Activated naive CD4-positive, alpha-beta T cell treated with anti-CD3 and anti-CD28 coated beads, Interleukin-2, amount 50 U/mL, for 24 hours (primary cell): ENCODE measurements around the gene GTF2F1.
"Not testable (repeated sequence)": the region's sequence is repeated elsewhere in the genome, so short reads cannot be mapped to it uniquely, and the experiment has no call there.

Experiments
- H3K27ac Mint-ChIP-seq: one replicate; pipeline ENCODE4 v1.8.0; 2021; ENCODE audit warnings: mild to moderate bottlenecking, mixed read lengths
- H3K27me3 Mint-ChIP-seq: one replicate; pipeline ENCODE4 v1.8.0; 2021; ENCODE audit warnings: mixed read lengths
- H3K36me3 Mint-ChIP-seq: one replicate; pipeline ENCODE4 v1.8.0; 2021; ENCODE audit warnings: mixed read lengths
- H3K4me1 Mint-ChIP-seq: one replicate; pipeline ENCODE4 v1.8.0; 2021; ENCODE audit warnings: mixed read lengths
- H3K4me3 Mint-ChIP-seq: one replicate; pipeline ENCODE4 v1.8.0; 2021; ENCODE audit warnings: mild to moderate bottlenecking, mixed read lengths
- H3K9me3 Mint-ChIP-seq: one replicate; pipeline ENCODE4 v1.8.0; 2021; ENCODE audit warnings: mixed read lengths

Gene GTF2F1

GRCh38 chr19:6376512-6377190, 16.3 kb downstream of the GTF2F1 start:
- no peak overlapping the region for H3K4me3 Mint-ChIP-seq
- no peaks in the 10 kb centered on the region for H3K27me3 Mint-ChIP-seq
- no peaks in the 10 kb centered on the region for H3K9me3 Mint-ChIP-seq
- peaks cover 11% of the 10 kb centered on the region for H3K4me1 Mint-ChIP-seq
- peaks cover 9% of the 10 kb centered on the region for H3K36me3 Mint-ChIP-seq
- H3K27ac Mint-ChIP-seq: no peak overlapping the region

- peaks cover 11% of the 10 kb centered on the region for H3K4me1 Mint-ChIP-seq
- H3K36me3 Mint-ChIP-seq: peaks cover 7% of the 10 kb centered on the region
- H3K4me3 Mint-ChIP-seq: no peak within 1 kb of the TSS
- no peak within 1 kb of the TSS for H3K27ac Mint-ChIP-seq
- no peaks in the 10 kb centered on the region for H3K9me3 Mint-ChIP-seq
- H3K27me3 Mint-ChIP-seq: no peaks in the 10 kb centered on the region
Measured at GRCh38 chr19:6375411-6376010, 17.5 kb downstream of the GTF2F1 start, which contains the start of gene PSPN. TSS of gene PSPN (minus strand) at chr19:6375933. CDS start at chr19:6375849, 84 bp downstream.

- no peaks in the 10 kb centered on the region for H3K9me3 Mint-ChIP-seq
- no peaks in the 10 kb centered on the region for H3K27me3 Mint-ChIP-seq
- H3K4me3 Mint-ChIP-seq: no peak overlapping the region
- peaks cover 2% of the 10 kb centered on the region for H3K36me3 Mint-ChIP-seq
- H3K4me1 Mint-ChIP-seq: peaks cover 13% of the 10 kb centered on the region
- H3K27ac Mint-ChIP-seq: no peak overlapping the region
Measured at GRCh38 chr19:6374711-6375410, 18.1 kb downstream of the GTF2F1 start.

- Mint-ChIP-seq H3K27me3 (no peaks in the 10 kb centered on the region), H3K4me3 (no peak overlapping the region), H3K9me3 (no peaks in the 10 kb centered on the region), H3K36me3 (peaks cover 2% of the 10 kb centered on the region), H3K4me1 (peaks cover 19% of the 10 kb centered on the region), H3K27ac (no peak overlapping the region)
Measured at GRCh38 chr19:6374161-6374709, 18.7 kb downstream of the GTF2F1 start.

DNA sequence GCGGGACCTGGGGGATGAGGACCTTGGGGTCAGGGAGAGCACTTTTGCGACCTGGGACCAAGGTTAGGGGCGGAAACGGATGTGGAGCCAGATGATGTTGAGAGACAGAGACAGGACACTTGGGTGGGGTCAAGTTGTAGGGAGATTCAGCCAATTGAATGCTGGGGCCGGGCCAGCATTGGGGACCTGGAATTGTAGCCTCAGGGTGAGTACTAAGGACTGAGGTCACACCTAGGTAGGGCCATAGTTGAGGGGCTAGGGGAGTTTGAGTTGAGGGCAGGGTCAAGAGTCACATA, 19.2 kb downstream of the GTF2F1 start:
- H3K36me3 Mint-ChIP-seq: peaks cover 4% of the 10 kb centered on the region
- peak overlapping the region; percentile 91 for H3K4me3 Mint-ChIP-seq
- H3K9me3 Mint-ChIP-seq: no peaks in the 10 kb centered on the region
- H3K4me1 Mint-ChIP-seq: peaks cover 19% of the 10 kb centered on the region
- H3K27ac Mint-ChIP-seq: peak overlapping the region; percentile 23
- no peaks in the 10 kb centered on the region for H3K27me3 Mint-ChIP-seq

GRCh38 chr19:6373096-6373812, 19.7 kb downstream of the GTF2F1 start:
- Mint-ChIP-seq H3K4me3 (peak overlapping the region; percentile 91), H3K9me3 (no peaks in the 10 kb centered on the region), H3K4me1 (peaks cover 19% of the 10 kb centered on the region)

DNA sequence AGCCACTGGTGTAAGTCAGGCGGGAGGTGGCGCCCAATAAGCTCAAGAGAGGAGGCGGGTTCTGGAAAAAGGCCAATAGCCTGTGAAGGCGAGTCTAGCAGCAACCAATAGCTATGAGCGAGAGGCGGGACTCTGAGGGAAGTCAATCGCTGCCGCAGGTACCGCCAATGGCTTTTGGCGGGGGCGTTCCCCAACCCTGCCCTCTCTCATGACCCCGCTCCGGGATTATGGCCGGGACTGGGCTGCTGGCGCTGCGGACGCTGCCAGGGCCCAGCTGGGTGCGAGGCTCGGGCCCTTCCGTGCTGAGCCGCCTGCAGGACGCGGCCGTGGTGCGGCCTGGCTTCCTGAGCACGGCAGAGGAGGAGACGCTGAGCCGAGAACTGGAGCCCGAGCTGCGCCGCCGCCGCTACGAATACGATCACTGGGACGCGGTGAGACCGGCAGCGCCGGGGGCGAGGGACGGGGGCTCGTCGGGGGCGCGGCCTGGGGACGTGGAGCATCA, 20.3 kb downstream of the GTF2F1 start, which contains the start of gene ALKBH7:
ALKBH7 (plus strand) TSS at position 201 of the 502 bp plus-strand sequence; CDS start at position 228, 27 bp downstream.
- H3K27ac Mint-ChIP-seq: peak within 1 kb of the TSS; percentile 91
- peak within 1 kb of the TSS; percentile 91 for H3K4me3 Mint-ChIP-seq
- peaks cover 19% of the 10 kb centered on the region for H3K4me1 Mint-ChIP-seq
- no peaks in the 10 kb centered on the region for H3K27me3 Mint-ChIP-seq
- H3K9me3 Mint-ChIP-seq: no peaks in the 10 kb centered on the region
- H3K36me3 Mint-ChIP-seq: peaks cover 5% of the 10 kb centered on the region

More at GRCh38 chr19:6373096-6373812, 19.7 kb downstream of the GTF2F1 start:
- Mint-ChIP-seq H3K27ac (peak overlapping the region; percentile 91), H3K27me3 (no peaks in the 10 kb centered on the region), H3K36me3 (peaks cover 5% of the 10 kb centered on the region)

DNA sequence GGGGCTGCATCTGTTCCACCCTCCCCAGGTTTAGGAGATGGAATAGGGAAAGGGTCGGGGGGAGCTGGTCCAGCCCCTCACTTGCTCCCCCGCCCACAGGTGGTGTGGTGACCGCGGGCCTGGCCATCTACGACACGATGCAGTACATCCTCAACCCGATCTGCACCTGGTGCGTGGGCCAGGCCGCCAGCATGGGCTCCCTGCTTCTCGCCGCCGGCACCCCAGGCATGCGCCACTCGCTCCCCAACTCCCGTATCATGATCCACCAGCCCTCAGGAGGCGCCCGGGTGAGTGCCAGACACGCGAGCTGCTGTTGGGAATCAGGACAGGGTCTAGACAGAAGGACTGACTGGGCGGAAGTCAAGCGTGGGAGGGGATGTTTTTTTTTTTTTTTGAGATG, 28.6 kb downstream of the GTF2F1 start:
- peaks cover 19% of the 10 kb centered on the region for H3K4me1 Mint-ChIP-seq
- H3K9me3 Mint-ChIP-seq: no peaks in the 10 kb centered on the region
- no peaks in the 10 kb centered on the region for H3K27me3 Mint-ChIP-seq
- no peak overlapping the region for H3K27ac Mint-ChIP-seq
- H3K36me3 Mint-ChIP-seq: peaks cover 5% of the 10 kb centered on the region
- peak overlapping the region; percentile 3 for H3K4me3 Mint-ChIP-seq

DNA sequence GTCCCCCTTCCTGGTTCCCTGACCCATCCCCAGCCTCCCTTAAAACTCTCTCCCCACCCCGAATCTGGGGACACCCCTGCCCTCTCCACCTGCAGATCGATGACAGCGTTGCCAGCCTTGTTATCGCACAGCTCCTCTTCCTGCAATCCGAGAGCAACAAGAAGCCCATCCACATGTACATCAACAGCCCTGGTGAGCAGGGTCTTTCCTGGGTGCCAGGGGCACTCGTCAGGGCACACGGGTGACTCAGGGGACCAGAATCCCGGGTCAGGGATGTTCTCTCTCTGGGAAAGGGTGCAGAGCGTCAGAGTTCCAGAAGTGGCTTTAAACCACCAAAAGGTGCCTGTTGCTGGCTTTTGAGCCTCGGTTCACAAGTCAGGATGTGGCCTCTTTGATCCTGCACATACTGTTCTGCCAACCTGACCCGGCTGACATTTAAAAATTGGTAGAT, 30.6 kb downstream of the GTF2F1 start:
- H3K27ac Mint-ChIP-seq: peak overlapping the region; percentile 96

GRCh38 chr19:6362027-6362350, 31.0 kb downstream of the GTF2F1 start:
- peaks cover 17% of the 10 kb centered on the region for H3K4me1 Mint-ChIP-seq
- peaks cover 2% of the 10 kb centered on the region for H3K36me3 Mint-ChIP-seq
- peak overlapping the region; percentile 96 for H3K27ac Mint-ChIP-seq
- no peaks in the 10 kb centered on the region for H3K27me3 Mint-ChIP-seq
- no peaks in the 10 kb centered on the region for H3K9me3 Mint-ChIP-seq
- H3K4me3 Mint-ChIP-seq: peak overlapping the region; percentile 92

More for the DNA sequence above, 30.6 kb downstream of the GTF2F1 start:
- H3K27me3 Mint-ChIP-seq: no peaks in the 10 kb centered on the region
- no peaks in the 10 kb centered on the region for H3K9me3 Mint-ChIP-seq
- H3K4me1 Mint-ChIP-seq: peaks cover 17% of the 10 kb centered on the region
- H3K4me3 Mint-ChIP-seq: peak overlapping the region; percentile 92
- peaks cover 2% of the 10 kb centered on the region for H3K36me3 Mint-ChIP-seq

GRCh38 chr19:6360857-6361216, 32.1 kb downstream of the GTF2F1 start:
- not testable (repeated sequence) for H3K27me3 Mint-ChIP-seq, H3K36me3 Mint-ChIP-seq, H3K27ac Mint-ChIP-seq, H3K9me3 Mint-ChIP-seq
- peak overlapping the region; percentile 92 for H3K4me3 Mint-ChIP-seq
- H3K4me1 Mint-ChIP-seq: peaks cover 17% of the 10 kb centered on the region

GRCh38 chr19:6360445-6360844, 32.5 kb downstream of the GTF2F1 start:
- not testable (repeated sequence) for H3K27ac Mint-ChIP-seq, H3K4me3 Mint-ChIP-seq, H3K27me3 Mint-ChIP-seq, H3K36me3 Mint-ChIP-seq, H3K9me3 Mint-ChIP-seq
- peaks cover 17% of the 10 kb centered on the region for H3K4me1 Mint-ChIP-seq

GRCh38 chr19:6359568-6360341, 33.2 kb downstream of the GTF2F1 start:
- Mint-ChIP-seq H3K27ac (no peak overlapping the region), H3K36me3 (peaks cover 2% of the 10 kb centered on the region), H3K4me1 (peaks cover 17% of the 10 kb centered on the region), H3K27me3 (no peaks in the 10 kb centered on the region), H3K4me3 (peak overlapping the region; percentile 17), H3K9me3 (no peaks in the 10 kb centered on the region)

DNA sequence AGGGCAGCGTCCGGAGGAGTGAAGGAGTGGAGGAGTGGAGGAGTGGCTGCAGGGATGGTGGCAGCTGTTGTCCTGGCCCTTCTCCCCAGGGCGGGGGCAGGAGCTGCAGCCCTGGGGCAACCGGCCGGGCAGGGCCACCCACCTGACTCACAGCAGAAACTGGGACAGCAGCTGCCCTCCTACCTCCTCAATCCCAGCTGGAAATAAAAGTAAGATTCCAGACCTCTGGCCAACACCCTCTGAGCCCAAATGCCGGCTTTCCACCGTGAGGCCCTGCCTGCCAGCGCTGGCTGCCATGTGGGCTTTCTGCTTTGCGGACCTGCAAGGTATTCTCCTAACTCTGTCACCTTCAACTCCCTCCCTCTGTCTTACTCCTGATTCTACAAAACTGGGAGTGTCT, 35.0 kb downstream of the GTF2F1 start:
- no peaks in the 10 kb centered on the region for H3K36me3 Mint-ChIP-seq
- no peaks in the 10 kb centered on the region for H3K27me3 Mint-ChIP-seq
- no peak overlapping the region for H3K4me3 Mint-ChIP-seq
- no peak overlapping the region for H3K27ac Mint-ChIP-seq
- no peaks in the 10 kb centered on the region for H3K9me3 Mint-ChIP-seq
- H3K4me1 Mint-ChIP-seq: peaks cover 13% of the 10 kb centered on the region

DNA sequence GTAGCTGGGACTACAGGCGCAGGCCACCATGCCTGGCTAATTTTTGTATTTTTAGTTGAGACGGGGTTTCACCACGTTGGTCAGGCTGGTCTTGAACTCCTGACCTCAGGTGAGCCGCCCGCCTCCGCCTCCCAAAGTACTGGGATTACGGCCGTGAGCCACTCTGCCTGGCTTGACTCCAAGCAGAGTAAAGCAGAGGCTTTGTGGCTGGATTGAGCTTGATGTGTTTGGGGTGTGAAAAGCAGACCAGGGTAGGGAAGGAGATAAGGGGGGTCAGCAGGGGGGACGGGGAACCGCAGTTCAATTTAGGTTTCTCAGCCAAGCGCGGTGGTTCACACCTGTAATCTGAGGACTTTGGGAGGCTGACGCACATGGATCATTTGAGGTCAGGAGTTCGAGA, 35.8 kb downstream of the GTF2F1 start:
- H3K27ac Mint-ChIP-seq: no peak overlapping the region

More for the DNA sequence above, 35.8 kb downstream of the GTF2F1 start:
- Mint-ChIP-seq H3K9me3 (no peaks in the 10 kb centered on the region), H3K4me1 (peaks cover 7% of the 10 kb centered on the region), H3K27me3 (no peaks in the 10 kb centered on the region), H3K4me3 (no peak overlapping the region), H3K36me3 (peaks cover 1% of the 10 kb centered on the region)
